CD4-positive, alpha-beta T cell treated with Interleukin-15 for 1 hour (primary cell): ENCODE data around the gene ERN1.

Experiments used
- DNase-seq: peaks from one replicate; pipeline ENCODE4 v3.0.0-alpha.2; 2020

The ERN1 gene

DNA sequence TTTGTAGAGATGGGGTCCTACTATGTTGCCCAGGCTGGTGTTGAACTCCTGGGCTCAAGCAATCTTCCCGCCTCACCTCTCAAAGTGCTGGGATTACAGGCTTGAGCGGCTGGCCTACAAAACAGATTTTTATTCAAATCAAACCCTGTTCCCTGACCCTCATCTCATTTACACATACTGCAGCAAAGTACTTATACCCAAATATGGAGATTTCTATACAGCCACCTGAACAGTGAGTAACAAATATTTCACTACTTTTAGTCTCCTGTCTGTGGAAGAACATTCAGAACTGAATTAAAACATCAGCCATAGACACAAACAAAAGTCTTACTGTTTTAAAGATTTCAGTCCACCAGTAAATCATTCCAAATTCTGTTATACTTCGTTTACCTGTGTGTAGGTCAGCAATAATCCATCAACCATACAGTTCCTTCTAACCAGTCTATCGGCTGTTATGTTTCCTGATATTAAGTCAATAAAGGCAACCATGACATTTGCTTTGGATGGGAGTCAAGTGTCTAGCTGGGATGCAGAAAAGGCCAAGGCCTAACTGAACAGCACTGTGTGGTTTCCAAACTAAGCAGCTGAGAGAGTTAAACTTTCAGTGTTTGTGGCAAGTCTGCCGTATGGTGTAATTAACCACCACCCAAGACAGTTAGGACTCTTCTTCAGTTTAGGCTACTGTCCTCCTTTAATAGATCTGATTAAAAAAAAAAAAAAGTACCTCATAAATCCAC is 22.3 kb downstream of the ERN1 start:
- no peak for DNase-seq

DNA sequence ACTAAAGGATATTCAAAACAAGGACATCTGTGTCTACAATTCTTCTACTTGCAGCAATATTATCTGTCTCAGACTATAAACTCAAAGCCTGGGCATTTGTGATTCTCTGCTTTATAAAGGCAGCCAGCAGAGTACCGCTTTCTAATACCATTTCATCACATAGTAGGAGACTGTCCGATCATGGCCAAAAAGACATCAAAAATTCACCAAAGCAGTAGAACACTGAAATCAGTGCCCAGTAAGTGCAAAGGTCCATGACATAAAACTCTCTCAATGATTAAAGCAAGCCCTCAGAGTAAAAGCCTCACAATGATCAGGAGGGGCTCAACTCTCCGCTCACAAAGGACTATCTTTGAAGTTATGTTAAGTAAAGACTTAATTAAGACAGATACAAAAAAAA is 23.0 kb downstream of the ERN1 start:
- no peak for DNase-seq

DNA sequence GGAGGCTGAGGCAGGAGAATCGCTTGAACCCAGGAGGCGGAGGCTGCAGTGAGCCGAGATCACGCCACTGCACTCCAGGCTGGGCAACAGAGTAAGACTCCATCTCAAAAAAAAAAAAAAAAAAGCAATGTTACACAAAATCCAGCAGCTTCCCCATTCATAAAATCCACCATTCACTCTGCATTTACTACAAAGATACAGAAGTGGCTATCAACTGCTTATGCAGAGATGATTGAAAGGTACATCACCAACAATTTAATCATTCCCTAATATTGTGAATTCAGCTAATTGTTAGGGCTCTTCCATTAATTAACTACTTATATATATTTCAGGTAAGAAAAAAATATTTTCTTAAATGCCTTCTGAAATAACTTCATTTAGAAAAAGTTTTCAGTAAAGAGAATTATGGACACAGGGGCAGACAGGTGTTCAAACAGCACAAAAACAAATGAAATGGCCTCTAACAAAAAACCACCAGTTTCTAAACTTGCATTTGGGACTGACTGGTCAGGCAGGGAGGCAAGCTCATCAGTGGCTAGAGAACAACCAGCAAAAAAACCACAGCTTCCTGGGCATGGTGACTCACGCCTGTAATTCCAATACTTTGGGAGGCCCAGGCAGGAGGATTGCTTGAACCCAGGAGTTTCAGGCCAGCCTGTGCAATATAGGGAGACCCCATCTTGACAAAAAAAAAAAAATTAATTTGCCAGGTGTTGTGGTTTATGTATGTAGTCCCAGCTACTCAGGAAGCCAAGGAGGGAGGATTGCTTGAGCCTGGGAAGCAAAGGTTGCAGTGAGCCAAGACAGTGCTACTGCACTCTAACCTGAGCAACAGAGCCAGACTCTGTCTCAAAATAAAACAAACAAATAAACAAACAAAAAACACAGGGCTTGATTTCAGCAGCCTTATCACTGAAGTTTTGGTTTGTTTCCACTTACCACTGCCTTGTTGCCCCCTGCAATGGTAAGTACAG is 26.3 kb downstream of the ERN1 start:
- no peak for DNase-seq

DNA sequence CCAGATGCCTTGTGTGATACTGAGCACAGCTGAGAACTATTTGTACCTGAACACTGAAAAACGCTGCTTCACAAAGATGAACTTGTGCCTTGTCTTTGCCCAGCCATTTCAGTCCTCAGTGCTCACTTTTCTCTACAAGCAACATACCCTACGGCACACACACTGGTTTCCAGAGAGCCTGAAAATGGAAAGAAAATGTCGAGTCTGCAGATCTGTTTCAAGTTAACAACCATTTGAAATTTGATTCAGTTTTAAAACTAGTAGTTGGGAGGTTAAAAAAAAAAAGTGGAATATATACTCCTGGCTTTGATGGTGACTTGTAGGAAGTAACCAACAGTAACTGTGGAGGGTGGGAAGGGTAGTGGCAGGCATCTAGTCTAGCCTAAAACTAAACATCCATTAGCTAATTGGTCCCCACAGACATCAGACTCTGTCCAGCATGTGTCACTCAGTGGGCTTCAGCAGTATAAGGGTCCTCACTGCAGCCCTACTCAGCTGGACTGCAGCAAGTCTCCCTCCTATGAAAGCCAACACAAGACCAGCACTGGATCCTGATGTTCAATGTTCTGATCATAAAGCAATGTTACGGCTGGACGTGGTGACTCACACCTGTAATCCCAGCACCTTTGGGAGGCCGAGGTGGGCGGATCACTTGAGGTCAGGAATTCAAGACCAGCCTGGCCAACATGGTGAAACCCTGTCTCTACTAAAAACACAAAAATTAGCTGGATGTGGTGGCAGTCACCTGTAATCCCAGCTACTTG is 27.1 kb downstream of the ERN1 start:
- no peak for DNase-seq

DNA sequence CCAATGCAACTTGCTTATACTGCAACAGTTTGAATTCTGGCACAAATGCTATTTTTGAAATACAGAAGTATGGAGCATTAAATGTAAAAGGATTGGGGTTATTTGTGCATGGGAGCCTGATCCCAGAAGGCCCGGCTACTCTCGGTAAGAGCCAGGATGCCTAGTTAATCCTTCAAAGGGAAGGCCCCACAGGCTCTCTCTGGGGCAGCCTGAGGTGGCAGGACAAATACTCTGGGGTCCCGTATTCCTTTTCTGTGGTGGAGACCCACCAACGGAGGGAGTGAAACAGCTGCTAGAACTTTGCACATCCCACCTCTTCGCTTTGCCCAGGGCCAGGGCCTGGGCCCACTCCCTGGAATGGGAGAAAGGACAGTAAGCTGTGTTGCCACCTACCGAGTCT is 30.4 kb downstream of the ERN1 start:
- no peak for DNase-seq

DNA sequence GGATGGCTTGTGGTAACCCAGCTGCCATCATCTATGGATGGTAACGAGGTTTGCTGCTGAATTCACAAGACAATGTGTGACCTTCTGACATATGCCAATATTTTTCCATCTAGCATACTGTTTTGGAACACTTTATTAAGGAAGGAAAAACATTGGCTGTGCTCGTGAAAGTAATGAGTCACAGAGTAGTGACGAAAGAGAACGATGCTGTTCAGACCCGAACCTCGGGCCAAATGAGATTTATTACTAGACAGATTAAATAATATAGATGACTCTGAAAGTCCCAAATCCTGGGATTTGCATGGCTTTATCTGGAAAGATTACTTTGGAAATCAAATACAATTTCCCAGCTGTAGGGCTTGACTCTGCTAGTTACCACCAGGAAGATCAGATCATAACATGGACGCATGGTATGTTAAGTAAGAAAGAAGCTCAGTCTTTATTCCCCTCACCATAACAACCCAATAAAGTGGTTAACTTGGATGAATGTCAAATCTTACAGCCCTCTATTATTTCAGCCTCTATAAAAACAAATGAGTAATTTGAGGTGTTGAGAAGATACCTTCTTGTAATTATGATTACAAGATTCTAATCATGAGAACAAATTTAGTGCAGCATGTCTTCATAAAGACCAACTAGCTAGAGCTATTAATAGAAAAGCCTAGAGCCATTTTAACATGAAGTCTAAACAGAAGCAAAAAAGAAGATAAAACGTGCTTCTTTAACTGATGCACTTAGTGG is 32.6 kb downstream of the ERN1 start:
- no peak for DNase-seq

DNA sequence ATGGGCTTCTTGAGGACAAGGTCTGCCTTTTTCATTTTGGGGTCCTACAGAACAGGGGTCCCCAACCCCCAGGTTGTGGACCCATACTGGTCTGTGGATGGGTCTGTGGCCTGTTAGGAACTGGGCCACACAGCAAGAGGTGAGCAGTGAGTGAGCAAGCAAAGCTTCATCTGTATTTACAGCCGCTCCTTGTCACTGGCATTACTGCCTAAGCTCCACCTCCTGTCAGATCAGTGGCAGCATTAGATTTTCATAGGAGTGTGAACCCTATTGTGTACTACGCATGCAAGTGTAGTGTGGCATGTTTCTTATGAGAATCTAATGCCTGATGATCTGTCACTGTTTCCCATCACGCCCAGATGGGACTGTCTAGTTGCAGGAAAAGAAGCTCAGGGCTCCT is 33.9 kb downstream of the ERN1 start:
- no peak for DNase-seq

DNA sequence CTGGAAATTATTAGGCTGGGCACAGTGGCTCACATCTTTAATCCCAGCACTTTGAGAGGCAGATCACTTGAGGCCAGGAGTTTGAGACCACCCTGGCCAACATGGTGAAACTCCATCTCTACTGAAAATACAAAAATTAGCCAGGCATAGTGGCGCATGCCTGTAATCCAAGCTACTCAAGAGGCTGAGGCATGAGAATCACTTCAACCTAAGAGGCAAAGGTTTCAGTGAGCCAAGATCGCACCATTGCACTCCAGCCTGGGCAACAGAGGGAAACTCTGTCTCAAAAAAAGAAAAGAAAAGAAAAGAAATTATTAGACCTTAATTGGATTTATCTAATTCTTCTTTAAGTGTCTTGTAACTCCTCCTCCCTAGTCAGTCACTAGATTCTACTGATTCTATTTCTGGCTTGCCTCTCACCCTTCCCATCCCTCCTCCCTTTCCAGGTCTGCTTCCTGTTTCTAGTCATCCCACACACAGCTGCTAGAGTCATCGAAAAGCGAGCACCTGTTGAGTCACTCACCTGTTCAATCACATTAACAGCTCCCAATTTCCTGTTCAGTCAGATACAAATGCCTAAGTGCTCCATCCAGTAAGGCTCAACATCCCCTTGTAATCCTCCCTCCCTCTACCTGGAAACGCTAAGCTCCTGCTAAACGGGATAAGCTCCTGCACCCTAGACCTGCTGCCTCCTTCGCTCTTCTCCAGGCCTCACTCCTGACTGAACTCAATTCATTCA is 34.6 kb downstream of the ERN1 start:
- DNase-seq, result no peak

DNA sequence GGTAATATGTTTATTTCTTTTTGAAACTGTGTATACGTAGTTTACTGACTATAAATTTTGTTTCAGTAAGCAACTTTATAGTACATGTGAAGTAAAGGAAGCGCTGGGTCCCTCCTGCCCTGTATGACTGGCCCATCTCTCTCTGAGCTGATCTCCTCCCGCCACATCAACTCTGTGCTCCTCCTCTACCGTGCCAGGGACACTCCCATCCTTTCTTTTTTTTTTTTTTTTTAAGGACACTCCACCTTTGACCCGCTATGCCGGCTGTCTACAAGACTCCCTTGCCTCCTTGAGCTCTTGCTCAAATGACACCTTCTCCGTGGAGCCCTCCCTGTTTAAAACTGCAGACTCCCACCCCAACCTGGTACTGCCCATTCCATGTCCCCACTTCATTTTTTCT is 35.5 kb downstream of the ERN1 start:
- DNase-seq, result no peak

DNA sequence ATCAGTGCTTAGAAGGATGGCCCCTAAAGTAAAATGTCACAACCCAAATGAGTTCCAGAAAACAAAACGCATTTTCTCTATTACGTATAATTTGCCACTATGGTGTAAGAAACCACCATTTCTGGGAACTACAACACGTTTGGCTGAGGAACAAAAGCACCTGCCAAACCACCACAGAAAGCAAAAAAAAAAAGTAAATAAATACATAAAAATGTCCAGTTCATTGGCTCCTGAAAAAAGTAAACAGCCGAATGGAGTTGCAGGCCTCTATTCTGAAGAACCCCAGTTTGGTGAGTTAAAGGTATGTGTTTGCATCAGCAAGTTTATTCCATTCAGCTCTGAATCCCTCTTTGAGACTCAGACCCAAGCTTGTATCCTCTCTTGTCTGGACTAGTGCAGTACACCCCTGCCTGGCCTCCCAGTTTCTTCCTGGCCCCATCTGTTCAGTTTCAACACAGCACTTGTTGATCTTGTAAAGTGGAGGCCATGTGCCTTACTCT is 36.9 kb downstream of the ERN1 start:
- no peak for DNase-seq

DNA sequence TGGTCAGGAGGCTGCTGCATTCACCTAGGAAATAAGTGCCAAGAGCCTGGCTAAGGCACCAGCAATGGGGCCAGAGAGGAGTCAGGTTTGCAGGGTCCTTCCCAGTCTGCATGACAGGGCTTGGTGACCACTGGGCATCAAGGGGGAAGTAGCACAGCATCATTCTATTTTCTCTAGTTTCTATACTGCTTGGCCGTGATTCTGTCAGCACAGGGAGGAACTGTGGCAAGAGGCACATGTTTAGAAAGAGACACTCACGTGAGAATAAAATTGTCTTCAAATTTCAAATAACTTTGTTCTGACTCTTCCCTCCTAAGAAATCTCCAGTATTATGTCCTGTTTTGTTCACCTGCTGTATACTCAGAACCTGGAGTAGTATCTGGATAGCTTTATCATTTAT is 37.8 kb downstream of the ERN1 start:
- peak; percentile 47 for DNase-seq

DNA sequence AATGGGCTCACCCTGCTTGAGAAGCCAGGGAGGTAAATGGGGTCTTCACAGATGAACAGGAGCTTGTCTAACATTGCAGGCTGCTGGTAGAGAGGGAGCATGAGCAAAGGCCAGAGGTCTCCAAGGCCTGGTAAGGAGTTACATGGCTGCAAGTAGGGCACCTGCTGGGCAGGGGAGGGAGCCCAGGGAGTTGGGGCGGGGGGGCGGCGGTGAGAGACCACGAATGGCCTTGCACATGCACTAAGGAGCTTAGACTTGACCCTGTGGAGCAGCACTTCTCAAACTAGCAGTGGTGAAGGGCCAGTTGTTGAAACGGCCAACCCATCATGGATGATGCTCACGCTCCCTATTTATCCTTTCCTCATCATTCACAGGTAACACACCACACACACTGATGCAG is 38.4 kb downstream of the ERN1 start:
- DNase-seq, result no peak

DNA sequence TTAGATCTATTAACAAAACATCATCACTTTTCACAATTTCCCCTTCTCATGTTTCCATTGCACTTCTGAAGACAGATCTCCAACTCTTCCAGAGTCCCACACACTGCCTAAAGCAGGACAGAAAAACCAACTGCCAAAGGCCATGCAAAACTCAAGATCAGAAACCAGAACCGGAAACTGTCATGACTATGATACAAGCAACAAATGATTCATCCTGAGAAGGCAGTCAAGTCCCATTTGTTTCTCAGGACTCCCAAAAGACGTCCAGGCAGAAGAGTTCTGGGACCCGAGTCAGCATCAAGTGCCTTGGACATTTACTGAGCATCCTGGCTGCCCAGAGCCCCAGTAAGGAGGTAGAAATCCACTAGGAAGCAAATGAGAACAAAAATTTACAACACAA is 38.8 kb downstream of the ERN1 start:
- DNase-seq, result no peak

DNA sequence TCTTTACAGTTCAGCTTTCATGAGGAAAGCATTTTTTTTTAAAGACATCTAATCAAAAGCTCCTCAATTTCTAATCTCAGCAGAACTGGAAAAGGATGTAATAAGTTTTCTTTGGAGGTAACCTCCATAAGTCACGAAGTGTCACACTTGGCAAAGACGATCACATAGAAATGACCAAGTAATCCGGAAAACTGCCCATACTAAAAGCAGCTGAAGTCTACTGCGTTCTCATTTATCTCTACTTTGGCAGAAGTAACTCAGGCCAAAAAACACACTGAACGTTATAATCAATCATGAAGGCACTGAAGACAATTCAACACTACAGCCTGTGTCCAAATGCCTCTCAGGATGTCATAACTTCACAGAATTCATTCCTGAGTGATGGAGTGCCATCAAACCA is 39.8 kb downstream of the ERN1 start:
- DNase-seq, result no peak

DNA sequence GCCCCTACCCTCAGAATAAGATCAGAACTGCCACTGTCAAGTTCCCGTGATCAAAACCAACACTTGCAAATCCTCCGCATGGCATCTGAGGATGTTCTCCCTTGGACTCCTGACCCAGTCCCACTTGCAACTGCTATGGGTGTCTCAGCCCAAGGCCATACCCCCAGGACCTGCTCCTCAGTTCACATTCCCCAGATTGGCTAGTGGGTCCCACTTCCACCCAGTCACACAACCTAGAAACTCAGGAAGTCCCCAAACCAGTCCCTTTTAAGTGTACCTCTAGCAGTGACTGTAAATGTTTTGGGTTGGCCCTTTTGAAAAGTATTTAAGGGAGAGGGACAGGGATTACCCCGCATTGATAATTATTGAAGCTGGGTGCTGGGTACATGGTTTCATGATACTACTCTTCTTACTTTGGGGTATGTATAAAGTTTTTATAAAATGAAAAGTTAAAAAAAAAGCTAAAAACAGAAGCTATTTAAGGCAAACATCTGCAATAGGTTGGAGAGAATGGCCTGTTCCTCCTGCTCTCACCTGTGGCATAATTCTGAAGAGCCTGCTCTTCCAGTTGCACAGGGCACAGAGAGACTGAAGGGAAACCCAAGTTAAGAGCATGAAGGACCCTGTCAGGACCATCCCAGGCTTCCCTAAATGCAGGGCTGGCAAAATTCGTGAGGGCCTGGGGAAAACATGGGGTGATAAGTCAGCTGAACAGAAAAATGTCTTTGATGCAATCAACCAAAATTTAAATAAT is 42.5 kb downstream of the ERN1 start:
- DNase-seq, result no peak

DNA sequence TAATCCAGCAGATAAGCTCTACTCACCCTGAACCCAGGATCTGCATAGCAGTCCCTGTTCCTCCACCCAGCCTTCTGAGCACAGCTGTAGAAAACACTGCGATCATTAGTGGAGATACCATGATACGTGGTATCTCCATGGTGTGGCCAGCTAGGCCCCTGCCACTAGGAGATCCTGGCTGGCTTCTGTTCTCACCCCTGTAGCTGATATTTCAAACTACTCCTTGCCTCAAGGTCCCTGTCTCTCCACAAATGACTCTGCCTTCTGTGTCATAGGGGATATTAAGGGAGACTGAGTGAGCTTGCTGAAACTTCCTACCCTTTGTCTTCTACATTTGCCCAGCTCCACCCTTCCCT is 44.3 kb downstream of the ERN1 start:
- DNase-seq, result no peak

DNA sequence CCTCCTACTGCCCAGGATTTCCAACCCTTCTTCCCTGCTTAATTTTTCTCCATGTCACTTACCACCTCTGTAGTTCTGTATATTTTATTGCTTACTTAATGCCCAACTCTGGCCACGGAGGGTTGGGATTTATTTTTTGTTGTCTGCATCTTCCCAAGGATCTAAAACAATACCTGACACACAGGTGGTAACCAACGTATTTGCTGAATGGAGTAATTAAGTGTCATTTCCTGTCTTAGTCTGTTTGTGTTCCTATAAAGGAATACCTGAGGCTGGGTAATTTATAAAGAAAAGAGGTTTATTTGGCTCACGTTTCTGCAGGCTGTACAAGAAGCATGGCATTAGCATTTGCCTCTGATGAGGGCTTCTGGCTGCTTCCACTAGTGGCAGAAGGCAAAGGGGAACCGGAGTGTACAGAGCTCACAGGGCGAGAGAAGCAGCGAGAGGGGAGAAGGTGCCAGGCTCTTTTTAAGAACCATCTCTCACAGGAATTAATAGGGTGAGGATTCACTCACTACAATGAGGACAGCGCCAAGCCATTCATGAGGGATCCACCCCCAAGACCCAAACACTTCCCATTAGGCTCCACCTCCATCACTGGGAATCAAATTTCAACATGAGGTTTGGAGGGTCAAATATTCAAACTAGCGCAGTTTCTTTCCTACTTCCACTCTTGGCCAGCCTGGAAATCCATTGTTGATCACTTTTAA is 44.8 kb downstream of the ERN1 start:
- DNase-seq, result no peak

DNA sequence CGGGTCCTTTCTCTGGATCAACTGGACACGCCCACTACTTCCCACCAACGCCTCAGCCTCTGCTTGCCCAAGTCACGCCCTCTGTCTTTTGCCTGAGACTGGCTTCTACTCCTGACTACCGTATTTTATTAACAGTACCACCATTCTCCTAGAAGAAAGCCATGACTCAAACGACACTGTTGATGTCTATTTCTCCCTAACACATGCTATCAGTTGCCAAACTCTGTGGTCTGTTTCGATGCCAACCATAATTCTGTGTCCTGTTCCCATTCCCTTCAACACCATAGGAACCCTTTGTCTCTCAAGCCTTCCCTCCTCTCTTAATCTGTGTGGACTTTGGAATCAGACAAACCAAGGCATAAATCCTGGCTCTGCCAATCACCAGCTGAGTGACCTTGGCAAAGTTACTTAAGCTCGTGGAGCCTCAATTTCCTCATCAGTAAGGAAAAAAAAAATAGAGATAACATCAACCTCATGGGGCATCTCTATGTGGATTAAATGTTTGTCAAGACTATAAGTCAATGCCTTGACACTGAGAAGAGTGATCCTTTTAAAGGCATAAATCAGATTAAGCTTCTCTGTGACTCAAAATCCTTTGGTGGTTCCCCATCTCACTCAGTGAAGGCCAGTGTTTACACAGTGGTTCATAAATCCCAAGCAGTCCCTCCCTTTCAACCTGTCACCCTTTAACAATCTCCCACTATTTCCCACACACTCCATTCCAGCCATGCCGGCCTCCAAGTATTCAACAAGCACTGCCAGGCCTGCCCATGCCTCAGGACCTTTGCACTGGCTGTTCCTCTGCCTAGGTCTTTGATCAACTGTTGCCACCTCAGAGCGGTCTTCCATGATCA is 45.6 kb downstream of the ERN1 start:
- DNase-seq, result no peak

DNA sequence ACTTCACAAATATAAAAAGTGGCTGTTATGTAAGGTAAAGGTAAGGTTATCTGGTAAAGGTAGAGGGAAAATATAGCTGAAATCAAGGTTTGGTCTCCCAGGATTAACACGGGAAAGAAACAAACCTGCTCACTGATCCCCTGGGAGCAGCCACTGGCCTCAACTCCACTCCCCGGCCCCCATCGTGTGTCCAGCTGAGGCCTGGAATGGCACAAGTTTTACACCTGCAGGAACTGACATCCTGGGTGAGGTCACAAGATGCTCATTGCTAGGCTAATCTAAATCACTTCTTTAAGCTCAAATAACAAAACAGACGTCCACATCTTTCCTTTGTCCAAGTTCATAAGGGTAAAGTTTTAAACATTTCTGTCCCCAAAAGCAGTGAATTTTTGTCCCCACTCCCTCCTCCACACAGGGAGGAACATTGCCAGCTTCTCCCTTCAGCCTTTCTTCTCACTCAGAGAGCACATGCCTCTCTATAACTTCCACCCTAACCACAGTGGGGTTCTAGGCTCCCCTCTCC is 46.3 kb downstream of the ERN1 start:
- no peak for DNase-seq
